Measurements from ENCODE around the gene ZNF205. TPM values are rescaled to one million over a fixed set of nuclear protein-coding genes. Genes with fewer than 3 reads are reported as not detected.

The ZNF205 gene
- total RNA-seq = 18.0 and 20.3 TPM in 2 replicates

GRCh38 chr16:3112058-3112880 lies at the start of gene ZNF205:
TSS of gene ZNF205 (plus strand) at chr16:3112586. CDS start at chr16:3113431, 845 bp downstream.

DNA sequence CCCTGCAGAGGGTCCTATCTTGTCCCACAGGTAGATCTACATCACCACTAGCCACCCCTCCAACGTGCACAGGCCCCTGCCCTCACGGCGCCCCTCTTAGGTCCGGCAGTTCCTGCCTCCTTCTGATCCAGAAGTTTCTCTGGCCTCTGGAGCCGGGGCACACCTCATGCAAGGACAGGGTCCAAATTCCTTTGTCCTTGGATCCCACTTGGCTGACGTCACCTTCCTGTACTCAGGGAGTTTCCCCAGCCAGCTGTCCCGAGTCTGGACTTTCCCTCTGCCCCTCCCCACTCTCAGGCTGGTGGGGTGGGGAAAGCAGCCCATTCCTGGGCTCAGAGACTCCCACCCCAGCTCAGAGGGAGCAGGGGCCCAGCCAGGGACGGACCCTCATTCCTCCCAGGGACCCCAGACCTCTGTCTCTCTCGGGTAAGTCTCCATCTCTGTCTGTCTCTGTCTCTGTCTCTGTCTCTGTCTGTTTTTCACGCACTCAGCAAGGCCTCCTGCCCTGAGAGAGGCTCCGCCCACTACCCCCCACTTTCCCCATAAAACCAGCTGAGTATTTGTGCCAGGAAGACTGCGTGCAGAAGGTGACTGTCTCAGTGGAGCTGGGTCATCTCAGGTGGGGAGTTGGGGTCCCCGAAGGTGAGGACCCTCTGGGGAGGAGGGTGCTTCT lies 47.2 kb upstream of the ZNF205 start, which contains the start of gene IL32:
IL32 (plus strand) TSS at position 572 of the 673 bp plus-strand sequence. CDS start 172 bp downstream, outside the sequence.

GRCh38 chr16:3098459-3099394 lies 13.7 kb upstream of the ZNF205 start, which contains the start of gene ZSCAN10:
TSS of gene ZSCAN10 (minus strand) at chr16:3099294. CDS start at chr16:3092937, 6,357 bp downstream.

DNA sequence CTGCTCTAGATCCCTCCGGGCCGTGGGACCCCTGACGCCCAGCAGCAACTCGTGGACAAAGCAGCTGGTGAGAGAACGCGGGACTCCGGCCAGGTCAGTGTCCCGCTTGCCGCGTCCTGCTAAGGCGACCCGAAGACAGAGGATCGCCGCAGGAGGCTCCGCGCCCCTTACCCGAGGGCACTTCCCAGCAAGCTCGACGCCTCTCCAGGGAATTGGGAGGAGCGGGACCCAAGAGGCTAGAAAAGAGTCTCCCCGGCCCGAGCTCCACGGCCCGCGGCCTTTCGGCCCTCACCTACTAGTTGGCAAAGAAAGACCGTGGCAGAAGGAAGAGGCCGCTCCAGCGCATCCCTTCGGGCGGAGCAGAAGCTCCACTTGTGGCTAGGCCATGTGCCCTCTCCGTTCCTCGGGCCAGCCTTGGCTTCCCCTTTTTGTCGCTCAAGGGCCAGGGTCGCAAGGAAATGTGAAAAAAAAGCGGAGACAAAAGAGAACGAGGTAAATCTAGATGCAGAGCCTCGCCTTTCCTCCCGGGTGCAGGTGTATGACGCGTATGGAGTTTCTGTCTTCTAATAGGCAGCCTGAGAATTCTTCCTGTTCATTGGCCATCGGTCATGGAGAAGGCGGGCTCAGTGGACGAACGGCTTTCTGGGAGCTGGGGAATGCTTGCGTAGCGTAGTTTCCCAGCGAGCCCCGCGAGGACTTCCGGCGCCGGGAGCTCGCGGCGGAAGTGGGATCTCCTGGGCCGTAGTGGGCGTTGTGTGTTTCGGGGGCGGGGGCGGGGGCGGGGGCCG lies 22.1 kb downstream of the ZNF205 start, which contains the start of gene ZNF213:
ZNF213 (plus strand) TSS at position 692 of the 788 bp plus-strand sequence. CDS start 2,252 bp downstream, outside the sequence.

Other genes starting within 250 kb of the ZNF205 start
- 74.3 and 115 TPM in 2 replicates for gene FLYWCH2, start 229.4 kb upstream of the ZNF205 start, total RNA-seq
- 38.6 and 46.0 TPM in 2 replicates for gene FLYWCH1, start 200.7 kb upstream of the ZNF205 start, total RNA-seq
- 22.7 and 23.4 TPM in 2 replicates for gene KREMEN2, start 148.3 kb upstream of the ZNF205 start, total RNA-seq
- 20.6 and 27.6 TPM in 2 replicates for gene PAQR4, start 143.2 kb upstream of the ZNF205 start, total RNA-seq
- gene PKMYT1, start 132.1 kb upstream of the ZNF205 start, total RNA-seq = 52.6 and 82.7 TPM in 2 replicates
- 0.49 TPM in 1 of 2 replicates, not detected in the other for gene CLDN9, start 99.7 kb upstream of the ZNF205 start, total RNA-seq
- gene CLDN6, start 94.4 kb upstream of the ZNF205 start, total RNA-seq = 0.63 and 0.70 TPM in 2 replicates
- 298 and 319 TPM in 2 replicates for gene TNFRSF12A, start 92.2 kb upstream of the ZNF205 start, total RNA-seq
- gene HCFC1R1, start 88.6 kb upstream of the ZNF205 start, total RNA-seq = 27.3 and 35.7 TPM in 2 replicates
- gene THOC6, start 88.6 kb upstream of the ZNF205 start, total RNA-seq = 35.3 and 36.5 TPM in 2 replicates
- 18.6 and 24.9 TPM in 2 replicates for gene BICDL2, start 75.6 kb upstream of the ZNF205 start, total RNA-seq
- 0.46 and 0.56 TPM in 2 replicates for gene MMP25, start 66.0 kb upstream of the ZNF205 start, total RNA-seq
- gene IL32, start 46.9 kb upstream of the ZNF205 start, total RNA-seq = 10.1 and 10.9 TPM in 2 replicates
- not detected in 2 replicates for gene ZSCAN10, start 13.3 kb upstream of the ZNF205 start, total RNA-seq
- gene ZNF213, start 22.4 kb downstream of the ZNF205 start, total RNA-seq = 4.9 and 9.0 TPM in 2 replicates
- 0.78 TPM in 1 of 2 replicates, not detected in the other for gene OR1F1, start 75.6 kb downstream of the ZNF205 start, total RNA-seq
- 5.0 and 5.7 TPM in 2 replicates for gene ZNF200, start 122.6 kb downstream of the ZNF205 start, total RNA-seq
- under 0.01 TPM in 1 of 2 replicates, not detected in the other for gene MEFV, start 144.0 kb downstream of the ZNF205 start, total RNA-seq
- 31.0 and 34.0 TPM in 2 replicates for gene ZNF263, start 170.9 kb downstream of the ZNF205 start, total RNA-seq
- 1.5 TPM in 2 replicates for gene TIGD7, start 192.8 kb downstream of the ZNF205 start, total RNA-seq
- gene ZNF75A, start 192.9 kb downstream of the ZNF205 start, total RNA-seq = 6.1 and 10.2 TPM in 2 replicates
- gene OR2C1, start 243.3 kb downstream of the ZNF205 start, total RNA-seq = not detected in 2 replicates